Fibroblast of skin of left biceps (primary cell): ENCODE results near the gene SNX20.

Experiments
- DNase-seq, 2 experiments: peaks; one replicate each; pipeline ENCODE4 v3.0.0-alpha.2; 2013; ENCODE audit warnings: low read depth in 2 of 2

SNX20 gene

DNA sequence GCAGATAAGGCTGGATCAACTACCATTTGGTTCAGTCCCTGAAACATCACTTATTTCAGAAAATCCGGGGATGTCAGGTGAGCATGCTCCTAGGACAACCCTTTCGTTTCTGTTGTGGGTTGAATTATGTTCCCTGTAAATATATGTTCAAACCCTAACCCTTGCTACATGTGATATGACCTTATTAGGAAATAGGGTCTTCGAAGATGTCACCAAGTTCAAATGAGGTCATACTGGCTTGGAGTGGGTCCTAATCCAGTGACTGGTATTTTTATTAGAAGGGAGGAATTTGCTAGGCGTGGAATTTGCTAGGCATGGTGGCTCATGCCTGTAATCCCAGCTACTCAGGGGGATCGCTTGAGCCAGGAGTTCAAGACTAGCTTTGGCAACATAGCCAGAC lies 21.3 kb downstream of the SNX20 start:
- DNase-seq, result no peak

DNA sequence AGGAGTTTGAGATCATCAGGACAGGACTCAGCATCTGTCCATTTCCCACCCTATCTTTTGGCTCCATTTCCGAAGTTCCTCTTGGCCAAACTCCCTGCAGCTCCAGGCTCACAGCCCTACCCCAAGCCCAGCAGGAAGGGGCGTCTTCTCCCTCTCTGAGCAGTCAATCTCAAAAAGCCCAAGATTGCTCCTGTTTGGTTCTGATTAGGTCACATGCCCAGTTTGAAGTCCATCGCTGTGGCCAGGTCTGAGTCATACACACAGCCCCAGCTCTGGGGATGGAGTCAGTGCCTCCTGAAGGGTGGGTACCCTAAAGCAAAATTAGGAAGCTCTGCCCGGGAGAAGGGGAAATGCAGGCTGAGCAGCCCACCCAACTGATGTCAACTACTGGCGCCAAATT lies 23.9 kb downstream of the SNX20 start:
- DNase-seq, result no peak

DNA sequence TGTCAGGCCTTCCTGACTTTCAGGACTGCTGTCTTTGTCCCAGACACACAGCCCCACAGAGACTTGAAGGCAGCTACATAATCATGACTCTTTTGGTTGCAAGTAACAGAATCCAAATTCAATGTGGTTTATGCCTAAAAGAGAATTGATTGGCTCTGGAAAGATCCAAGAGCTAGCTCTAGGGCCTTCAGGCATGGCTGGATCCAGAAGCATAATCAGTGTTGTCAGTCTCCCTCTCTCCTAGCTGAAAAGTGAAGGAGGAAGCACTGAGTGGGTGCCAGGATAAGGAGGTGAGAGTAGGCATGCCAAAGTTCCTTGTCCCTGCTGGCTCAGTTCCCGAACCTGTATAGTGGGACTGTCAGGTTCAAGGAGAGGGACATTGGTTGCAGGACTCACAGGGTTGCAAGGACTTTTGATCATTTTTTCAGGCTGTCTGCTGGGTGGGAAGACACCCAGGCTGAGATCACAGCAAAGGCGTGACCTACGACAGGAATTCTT lies 25.5 kb downstream of the SNX20 start:
- no peak for DNase-seq

DNA sequence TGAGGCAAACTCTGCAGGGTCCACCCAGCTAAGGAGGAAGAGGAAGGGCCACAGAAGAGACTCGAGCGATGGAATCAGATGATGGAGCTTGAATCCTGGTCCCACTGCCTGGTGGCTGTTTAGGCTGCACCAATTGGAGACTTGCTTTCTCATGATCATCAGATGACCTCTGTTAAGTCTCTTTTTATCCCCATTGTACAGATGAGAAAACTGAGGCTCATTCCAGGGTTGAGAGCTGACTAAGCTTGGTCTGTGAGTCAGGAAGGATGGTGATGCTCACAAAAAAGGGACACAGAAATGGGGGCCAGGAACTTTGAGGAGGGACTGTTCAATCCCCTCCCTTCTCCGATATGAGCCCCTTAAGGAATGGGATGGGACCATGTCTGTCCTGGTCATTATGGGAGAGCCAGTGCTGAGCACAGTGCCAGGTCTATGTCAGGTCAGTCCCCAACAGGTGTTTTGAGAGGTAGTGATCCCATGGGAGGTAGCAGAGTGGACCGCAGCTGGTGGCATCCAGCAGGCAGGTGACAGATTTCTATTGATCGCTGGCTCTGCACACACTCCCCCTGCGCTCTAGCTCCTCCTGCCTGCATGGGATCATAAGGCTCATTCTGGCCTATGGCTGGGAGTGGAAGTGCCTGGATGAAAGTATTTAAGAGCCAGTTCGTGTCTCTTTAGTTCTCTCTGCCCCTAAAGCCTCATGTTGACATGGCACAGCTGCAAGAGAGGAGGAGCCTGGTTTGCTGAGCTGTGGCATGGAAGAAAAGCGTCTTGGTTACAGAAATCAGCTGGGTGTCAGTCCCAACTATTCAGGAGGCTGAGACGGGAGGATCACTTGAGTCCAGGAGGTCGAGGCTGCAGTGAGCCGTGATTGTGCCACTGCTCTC lies 27.2 kb downstream of the SNX20 start:
- DNase-seq, result no peak

DNA sequence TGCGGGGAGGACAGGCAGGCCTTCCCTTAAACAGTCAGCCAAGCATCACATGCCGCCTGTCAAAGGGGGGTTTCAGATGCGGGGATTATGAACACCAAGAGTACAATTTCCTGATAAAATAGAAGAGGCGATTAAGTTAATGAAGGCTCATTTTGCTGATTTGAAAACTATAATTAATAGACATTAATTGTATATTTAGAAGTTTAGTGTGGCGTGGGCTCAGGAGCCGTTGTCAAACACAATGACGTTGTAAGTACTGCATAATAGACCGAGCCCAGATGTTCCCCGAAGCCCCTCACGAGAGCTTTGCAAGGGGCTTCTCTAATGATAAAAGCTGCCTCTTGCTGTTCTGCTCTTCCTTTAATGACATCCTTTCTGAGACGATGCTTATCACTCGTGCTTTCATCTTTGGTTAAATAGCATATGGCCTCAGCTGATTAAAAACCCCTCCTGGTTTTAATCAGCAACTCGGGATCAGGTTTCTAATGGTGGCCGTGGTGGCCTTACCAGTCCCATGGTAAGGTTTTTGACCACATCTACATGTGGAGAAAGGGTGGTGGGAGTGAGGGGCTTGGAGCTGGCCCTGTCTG lies 28.2 kb downstream of the SNX20 start:
- no peak for DNase-seq

DNA sequence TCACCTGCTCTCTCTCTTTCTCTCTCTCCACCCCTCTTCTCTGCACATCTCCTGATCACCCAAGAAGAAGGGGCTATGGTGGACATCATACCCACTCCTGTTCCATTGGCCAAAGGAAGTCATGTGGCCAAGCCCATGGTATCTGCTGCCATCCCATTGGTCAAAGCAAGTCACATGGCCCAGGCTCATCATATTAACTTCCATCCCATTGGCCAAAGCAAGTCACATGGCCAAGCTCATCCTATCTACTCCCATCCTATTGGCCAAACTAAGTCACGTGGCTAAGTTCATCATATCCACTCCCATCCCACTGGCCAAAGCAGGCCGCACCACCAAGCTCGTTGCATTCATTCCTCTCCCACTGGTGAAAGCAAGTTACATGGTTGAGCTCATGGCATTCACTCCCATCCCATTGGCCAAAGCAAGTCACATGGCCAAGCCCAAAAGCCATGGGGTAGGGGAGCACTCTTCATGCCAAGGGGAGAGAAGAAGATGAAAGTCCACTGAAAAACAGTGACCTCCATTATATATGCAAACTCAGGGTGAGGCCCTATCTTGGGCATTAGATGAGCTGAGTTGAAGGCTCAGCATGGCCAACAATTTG lies 29.2 kb downstream of the SNX20 start:
- no peak for DNase-seq

DNA sequence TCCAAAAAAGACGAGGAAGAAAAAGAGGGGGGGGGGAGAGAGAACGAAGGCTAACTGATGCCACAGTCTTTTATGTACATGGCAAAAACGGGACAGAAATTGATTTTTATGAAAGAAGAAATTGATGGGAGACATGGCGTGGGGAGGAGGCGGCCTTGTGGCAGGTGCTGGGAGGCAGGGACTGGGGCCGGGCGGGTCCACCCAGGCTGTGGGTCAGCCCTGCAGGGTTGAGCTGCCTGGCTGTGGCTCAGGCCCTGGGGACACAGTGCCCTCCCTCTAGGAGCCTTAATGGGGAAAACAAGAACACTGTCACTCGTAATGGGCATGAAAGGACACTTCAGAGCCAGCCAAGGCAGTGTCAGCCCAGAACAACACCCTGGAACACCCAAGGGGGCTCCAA lies 34.8 kb downstream of the SNX20 start:
- DNase-seq, result no peak

DNA sequence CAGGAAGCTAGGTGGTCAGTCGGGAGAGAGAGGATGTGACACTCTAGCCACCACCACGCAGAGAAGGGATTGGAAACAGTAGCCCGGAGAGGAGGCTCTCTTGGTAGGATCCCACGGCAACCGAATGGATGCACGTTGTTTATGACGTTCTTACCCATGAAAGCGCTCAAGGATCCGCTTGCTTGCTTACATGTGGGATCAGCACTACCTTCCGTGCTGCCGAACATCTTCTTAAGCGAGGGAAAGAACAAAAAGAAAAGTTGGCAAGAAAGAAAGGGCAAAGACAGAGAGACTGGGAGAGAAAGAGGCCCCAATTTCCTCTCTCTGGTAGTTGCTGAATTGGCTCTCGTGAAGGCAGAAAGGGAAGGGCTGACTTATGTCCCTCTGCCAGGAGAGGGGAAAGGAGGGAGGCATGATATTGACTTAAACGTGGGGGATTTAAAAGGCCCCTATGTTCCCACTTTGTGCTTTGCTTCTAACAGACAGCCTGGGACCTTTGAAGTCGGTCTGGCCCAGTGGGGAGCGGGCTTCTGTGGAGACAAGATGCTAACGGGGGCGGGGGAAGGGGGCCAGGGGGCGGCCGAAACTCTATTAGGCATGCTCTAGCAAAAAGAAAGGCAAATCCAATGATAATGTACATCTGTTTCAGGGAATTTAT lies 35.4 kb downstream of the SNX20 start:
- DNase-seq, result no peak

DNA sequence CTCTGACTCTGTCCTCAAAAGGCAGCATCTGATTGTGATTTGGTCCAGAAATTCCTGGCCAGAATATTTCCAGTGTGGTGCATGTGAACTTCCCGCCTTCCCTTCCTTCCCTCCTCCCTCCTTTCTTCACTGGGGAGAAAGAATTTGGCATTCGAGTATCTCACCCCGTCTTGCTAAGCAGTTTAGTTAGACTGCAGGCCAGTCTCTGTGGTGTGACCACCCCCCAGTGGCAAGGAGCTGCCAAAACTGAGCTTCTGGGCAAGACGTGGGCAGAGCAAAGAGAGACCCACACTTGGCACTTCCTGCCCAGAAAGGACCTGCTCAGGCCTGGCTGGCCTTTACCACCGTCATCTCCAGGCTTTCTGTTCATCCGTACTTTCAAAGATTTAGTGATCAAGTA lies 36.4 kb downstream of the SNX20 start:
- no peak for DNase-seq

DNA sequence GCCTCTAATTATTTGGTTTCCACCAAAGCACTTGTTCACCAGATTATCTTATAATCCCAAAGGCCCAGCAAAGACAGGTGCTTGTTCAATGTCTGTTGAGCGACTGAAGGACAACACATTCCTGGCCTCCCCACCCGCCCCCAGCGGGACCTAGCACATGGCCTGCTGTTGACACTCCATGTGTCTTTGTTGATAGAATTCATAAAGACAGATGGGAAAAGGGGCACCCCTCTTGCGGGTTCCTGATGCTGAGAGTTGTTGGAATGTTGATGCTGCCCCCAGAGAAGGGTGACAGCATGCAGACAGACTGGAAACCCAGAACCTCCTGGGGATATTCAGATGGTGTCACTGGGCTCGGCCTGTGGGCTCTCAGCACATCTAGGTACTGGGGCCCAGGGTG lies 36.9 kb downstream of the SNX20 start:
- DNase-seq, result no peak

DNA sequence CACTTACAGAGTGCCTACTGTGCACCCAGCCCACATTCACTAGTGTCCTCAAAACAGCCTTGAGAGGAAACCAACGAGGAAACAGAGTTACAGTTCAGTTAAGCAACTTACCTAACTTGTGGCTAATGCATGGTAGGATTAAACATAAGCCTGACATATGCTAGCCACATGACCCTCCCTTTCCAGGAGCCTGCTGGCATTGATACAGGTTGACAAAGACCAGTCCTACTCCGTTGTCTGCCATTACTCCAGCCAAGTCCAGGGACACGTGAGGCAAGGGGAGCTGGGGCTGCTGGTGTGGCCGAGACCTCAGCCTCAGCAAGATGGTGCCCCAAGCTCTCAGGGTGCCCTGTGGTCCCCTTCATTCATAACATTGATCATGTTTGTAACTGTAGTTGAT lies 37.9 kb downstream of the SNX20 start:
- no peak for DNase-seq

DNA sequence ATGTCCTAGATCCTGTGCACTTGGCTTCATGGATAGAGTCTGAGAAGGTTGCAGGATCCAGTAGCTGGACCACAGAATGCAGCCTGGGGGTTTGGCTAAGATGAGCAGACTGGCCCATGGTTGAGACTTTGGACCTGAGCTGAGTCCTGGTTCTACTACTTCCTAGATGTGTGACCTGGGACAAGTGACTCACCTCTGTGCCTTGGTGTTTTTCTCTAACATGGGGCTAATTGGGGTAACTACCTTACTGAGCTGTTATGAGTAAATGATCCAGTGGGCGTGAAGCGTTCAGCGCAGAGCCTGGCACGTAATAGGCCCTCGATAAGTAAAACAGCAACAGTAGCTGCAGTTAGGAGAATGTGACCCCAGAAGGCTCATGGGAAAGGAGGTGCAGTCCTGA lies 38.8 kb downstream of the SNX20 start:
- DNase-seq, result no peak

DNA sequence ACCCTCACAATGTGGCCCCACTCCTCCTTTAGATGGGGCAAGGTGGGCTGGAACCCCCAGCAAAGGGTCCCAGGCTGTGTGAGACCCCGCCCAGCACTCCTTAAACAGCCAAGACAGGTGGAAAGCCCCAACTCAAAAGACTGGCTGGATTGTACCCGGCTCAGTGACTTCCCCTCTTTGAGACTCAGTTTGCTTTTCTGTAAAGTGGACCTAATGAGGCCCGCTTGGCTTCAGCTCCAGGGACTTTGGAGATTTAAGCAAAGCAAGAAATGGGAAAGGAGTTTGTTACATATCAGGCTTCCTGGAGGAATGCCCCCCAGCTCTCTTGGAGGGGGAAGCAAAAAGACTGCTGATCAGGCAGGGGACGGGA lies 39.3 kb downstream of the SNX20 start:
- no peak for DNase-seq

DNA sequence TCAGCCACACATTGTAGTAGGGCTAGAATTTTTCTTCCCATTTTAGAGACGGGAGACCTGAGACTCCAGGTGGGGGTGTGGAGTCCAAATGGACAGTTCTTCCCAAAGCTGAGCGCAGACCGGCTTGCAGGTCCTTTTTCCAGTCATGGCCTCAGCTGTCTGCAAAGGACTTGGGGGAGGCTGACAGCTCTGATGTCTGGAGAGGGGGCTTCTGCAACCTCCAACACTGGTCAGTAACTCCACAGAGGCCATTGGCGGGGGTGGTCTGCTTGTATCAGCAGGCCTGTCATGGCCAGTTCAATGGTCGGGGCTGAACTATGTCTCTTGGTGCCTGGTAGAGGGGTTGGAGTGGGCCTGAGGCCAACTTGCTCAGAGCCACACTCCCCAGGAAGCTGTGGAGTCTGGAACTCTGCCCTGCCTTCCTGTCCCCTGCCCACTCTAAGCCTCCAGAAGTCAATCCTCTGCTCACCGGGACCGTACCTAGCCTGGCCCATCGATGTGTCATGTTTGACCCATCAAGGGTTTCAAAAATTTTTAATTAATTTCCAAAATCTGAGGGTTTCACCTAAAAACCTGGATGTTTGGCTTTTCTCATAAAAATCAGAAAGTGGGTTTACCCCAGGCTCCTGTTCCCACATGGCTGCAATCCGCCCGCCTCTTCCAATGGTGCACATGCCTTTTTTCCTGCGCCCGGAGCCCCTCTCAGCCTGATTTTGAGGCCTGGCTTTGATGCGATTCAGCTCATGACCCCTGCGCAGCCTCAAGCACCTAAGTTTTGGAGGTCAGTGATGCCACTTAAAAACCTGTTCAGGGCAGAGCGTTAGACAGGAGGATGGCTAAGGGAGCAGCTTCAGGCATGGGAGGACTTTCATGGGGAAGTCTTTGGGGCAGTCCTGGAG lies 39.9 kb downstream of the SNX20 start:
- DNase-seq, result no peak

DNA sequence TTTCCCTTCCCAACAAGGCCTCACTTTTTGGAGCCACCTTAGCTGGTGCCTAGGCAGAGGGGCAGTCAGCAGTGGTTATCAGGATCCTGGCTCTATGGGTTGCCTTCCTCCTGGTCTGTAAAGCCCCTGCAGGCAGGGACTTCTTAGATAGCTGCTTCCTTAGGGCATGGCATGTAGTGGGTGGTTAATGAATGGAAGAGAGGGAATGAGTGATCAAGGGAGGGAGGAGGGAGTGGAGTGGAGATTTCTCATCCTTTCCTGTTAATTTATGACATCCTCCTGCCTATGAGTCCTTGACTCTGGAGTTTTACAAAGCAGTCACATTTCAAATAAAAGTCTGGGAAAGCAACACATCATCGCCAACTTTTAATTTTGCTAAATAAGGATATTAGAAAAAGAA lies 40.7 kb downstream of the SNX20 start:
- DNase-seq, result no peak

DNA sequence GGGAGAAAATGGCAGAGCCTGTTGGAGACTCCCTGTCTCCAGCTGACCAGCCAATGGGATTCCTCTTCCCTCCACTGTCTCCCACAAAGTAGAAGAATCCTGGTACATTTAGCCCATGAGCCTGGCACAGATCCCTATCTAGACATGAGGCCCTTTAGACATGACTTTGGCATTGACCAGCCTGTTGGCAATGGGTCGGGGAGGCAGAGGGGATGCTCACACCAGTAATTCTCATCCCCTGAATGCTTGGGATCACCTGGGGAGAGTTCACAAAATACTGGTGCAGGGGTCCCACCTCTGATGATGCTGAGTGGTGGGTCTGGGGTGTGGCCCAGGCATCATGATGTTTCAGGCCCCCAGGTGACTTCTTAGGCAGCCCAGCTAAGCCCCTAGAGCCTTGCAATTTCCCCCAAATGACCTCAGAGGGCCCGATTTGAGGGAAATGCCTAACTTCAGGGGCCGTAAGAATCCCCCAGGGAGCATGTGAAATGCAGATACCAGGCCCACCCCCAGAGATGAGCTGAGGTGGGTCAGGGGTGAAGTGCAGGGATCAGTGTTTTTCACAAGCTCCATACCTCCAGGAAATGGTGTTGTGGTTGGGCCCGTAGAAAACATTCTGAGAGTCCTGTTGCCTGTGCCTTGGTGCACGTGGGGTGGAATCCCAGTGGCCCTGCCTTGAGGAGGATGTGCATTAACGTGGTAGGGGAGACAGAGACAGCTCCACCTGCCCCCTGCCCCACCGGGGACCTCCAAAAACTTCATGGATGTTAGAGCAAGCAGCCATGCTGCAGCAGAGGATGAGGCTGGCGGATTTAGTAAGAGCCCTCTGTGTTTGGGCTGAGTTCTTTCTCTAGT lies 42.1 kb downstream of the SNX20 start:
- no peak for DNase-seq

DNA sequence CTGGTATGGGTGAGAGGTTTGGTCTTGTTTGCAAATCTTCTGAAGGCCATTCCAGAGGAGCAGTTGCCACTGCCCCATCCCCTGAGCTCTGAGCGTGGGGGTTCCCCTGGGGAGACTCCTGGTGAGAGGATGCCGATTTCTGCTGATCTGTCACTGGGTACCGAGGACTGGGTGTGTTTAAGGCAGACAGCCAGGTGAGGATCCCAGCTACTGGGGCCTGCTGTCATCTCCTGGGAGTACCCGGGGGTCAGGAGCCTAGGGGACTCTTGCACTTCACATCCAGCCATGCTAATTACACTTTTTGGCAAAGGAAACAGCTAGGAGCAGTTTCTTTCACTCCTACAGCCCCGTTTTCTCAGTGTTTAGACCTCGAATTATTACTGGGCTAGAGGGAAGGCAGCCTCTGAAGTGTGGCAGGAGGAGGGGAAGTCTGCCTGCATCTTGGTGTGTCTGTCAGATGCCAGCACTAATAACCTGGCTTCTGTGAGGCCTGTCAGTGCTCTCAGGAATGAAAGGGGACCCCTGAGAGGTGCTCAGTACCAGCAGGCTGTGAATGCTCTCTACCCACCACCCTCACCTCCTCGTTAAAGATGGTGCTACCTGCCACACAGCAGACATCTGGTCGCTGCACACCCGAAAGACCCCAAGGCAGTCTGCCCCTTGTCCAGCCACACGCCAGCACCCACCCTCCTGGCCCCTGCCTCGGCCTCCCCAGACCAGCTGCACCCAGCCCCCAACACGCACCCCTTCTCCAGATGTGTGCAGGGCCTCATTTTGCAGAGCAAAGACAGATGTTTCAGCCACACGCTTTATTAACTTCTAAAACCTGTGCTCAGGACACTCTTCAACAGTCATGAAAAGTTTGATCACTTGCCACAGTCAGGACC lies 43.2 kb downstream of the SNX20 start:
- DNase-seq, result no peak

DNA sequence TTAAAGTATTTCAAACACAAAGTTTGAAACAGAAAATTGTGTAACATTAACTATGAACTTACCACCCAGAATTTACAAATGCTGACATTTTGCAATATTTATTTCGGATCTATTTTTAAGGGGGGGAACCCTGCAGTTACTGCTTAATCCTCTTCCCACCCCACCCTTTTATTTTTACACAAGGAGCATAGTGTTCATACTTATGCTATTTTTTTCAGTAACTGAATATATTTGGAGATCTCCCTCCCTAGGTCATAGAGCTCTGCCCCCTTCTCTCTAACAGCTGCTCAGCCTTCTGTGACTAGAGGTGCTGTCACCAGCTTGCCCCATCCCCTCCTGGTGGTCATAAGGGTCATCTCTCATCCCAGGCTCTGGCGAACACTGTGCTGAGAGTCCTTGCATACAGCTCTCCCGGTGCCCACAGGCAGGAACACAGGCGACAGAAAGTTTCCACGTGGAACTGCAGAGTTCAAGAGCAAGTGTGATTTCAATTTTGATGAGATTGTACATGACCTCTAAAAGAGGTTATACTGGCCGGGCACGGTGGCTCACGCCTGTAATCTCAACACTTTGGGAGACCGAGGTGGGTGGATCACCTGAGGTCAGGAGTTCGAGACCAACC lies 44.2 kb downstream of the SNX20 start:
- DNase-seq, result no peak
